ENCODE results near the gene COL12A1.

- TF ChIP-seq, protein P1, sequence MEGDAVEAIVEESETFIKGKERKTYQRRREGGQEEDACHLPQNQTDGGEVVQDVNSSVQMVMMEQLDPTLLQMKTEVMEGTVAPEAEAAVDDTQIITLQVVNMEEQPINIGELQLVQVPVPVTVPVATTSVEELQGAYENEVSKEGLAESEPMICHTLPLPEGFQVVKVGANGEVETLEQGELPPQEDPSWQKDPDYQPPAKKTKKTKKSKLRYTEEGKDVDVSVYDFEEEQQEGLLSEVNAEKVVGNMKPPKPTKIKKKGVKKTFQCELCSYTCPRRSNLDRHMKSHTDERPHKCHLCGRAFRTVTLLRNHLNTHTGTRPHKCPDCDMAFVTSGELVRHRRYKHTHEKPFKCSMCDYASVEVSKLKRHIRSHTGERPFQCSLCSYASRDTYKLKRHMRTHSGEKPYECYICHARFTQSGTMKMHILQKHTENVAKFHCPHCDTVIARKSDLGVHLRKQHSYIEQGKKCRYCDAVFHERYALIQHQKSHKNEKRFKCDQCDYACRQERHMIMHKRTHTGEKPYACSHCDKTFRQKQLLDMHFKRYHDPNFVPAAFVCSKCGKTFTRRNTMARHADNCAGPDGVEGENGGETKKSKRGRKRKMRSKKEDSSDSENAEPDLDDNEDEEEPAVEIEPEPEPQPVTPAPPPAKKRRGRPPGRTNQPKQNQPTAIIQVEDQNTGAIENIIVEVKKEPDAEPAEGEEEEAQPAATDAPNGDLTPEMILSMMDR (CRISPR knock-in tag; IDR thresholded peaks at IDR 0.05): no peak
- TF ChIP-seq, protein P2, sequence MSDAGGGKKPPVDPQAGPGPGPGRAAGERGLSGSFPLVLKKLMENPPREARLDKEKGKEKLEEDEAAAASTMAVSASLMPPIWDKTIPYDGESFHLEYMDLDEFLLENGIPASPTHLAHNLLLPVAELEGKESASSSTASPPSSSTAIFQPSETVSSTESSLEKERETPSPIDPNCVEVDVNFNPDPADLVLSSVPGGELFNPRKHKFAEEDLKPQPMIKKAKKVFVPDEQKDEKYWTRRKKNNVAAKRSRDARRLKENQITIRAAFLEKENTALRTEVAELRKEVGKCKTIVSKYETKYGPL (CRISPR knock-in tag; IDR thresholded peaks at IDR 0.05): no peak
- no peak for TF ChIP-seq ZSCAN30 (CRISPR knock-in tag; IDR thresholded peaks at IDR 0.05)
- TF ChIP-seq, protein P3, sequence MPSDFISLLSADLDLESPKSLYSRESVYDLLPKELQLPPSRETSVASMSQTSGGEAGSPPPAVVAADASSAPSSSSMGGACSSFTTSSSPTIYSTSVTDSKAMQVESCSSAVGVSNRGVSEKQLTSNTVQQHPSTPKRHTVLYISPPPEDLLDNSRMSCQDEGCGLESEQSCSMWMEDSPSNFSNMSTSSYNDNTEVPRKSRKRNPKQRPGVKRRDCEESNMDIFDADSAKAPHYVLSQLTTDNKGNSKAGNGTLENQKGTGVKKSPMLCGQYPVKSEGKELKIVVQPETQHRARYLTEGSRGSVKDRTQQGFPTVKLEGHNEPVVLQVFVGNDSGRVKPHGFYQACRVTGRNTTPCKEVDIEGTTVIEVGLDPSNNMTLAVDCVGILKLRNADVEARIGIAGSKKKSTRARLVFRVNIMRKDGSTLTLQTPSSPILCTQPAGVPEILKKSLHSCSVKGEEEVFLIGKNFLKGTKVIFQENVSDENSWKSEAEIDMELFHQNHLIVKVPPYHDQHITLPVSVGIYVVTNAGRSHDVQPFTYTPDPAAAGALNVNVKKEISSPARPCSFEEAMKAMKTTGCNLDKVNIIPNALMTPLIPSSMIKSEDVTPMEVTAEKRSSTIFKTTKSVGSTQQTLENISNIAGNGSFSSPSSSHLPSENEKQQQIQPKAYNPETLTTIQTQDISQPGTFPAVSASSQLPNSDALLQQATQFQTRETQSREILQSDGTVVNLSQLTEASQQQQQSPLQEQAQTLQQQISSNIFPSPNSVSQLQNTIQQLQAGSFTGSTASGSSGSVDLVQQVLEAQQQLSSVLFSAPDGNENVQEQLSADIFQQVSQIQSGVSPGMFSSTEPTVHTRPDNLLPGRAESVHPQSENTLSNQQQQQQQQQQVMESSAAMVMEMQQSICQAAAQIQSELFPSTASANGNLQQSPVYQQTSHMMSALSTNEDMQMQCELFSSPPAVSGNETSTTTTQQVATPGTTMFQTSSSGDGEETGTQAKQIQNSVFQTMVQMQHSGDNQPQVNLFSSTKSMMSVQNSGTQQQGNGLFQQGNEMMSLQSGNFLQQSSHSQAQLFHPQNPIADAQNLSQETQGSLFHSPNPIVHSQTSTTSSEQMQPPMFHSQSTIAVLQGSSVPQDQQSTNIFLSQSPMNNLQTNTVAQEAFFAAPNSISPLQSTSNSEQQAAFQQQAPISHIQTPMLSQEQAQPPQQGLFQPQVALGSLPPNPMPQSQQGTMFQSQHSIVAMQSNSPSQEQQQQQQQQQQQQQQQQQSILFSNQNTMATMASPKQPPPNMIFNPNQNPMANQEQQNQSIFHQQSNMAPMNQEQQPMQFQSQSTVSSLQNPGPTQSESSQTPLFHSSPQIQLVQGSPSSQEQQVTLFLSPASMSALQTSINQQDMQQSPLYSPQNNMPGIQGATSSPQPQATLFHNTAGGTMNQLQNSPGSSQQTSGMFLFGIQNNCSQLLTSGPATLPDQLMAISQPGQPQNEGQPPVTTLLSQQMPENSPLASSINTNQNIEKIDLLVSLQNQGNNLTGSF (CRISPR knock-in tag; IDR thresholded peaks at IDR 0.05): no peak
- TF ChIP-seq MAFK (conservative IDR thresholded peaks at IDR 0.05 in 1 of 2, IDR thresholded peaks at IDR 0.05 in 1 of 2; ENCODE audit: low read length in 2 of 2): peak; percentile 71 to 89
- TF ChIP-seq SP5 (CRISPR knock-in tag; IDR thresholded peaks at IDR 0.05; ENCODE audit: borderline replicate concordance, low read depth): no peak
- TF ChIP-seq MAFF (IDR thresholded peaks at IDR 0.05; ENCODE audit: low read depth, low read length): peak; percentile 76
- no peak for TF ChIP-seq KAT7 (CRISPR knock-in tag; IDR thresholded peaks at IDR 0.05; ENCODE audit: borderline replicate concordance)
- no peak for TF ChIP-seq NR2F6 (IDR thresholded peaks at IDR 0.05)
- no peak for TF ChIP-seq NR2F6 (CRISPR knock-in tag; IDR thresholded peaks at IDR 0.05)
- TF ChIP-seq NFRKB (IDR thresholded peaks at IDR 0.05): no peak
- no peak for TF ChIP-seq ELF4 (CRISPR knock-in tag; IDR thresholded peaks at IDR 0.05; ENCODE audit: borderline replicate concordance)
- TF ChIP-seq, protein P4, sequence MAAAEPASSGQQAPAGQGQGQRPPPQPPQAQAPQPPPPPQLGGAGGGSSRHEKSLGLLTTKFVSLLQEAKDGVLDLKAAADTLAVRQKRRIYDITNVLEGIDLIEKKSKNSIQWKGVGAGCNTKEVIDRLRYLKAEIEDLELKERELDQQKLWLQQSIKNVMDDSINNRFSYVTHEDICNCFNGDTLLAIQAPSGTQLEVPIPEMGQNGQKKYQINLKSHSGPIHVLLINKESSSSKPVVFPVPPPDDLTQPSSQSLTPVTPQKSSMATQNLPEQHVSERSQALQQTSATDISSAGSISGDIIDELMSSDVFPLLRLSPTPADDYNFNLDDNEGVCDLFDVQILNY (CRISPR knock-in tag; conservative IDR thresholded peaks at IDR 0.05): no peak
- TF ChIP-seq, protein P5, sequence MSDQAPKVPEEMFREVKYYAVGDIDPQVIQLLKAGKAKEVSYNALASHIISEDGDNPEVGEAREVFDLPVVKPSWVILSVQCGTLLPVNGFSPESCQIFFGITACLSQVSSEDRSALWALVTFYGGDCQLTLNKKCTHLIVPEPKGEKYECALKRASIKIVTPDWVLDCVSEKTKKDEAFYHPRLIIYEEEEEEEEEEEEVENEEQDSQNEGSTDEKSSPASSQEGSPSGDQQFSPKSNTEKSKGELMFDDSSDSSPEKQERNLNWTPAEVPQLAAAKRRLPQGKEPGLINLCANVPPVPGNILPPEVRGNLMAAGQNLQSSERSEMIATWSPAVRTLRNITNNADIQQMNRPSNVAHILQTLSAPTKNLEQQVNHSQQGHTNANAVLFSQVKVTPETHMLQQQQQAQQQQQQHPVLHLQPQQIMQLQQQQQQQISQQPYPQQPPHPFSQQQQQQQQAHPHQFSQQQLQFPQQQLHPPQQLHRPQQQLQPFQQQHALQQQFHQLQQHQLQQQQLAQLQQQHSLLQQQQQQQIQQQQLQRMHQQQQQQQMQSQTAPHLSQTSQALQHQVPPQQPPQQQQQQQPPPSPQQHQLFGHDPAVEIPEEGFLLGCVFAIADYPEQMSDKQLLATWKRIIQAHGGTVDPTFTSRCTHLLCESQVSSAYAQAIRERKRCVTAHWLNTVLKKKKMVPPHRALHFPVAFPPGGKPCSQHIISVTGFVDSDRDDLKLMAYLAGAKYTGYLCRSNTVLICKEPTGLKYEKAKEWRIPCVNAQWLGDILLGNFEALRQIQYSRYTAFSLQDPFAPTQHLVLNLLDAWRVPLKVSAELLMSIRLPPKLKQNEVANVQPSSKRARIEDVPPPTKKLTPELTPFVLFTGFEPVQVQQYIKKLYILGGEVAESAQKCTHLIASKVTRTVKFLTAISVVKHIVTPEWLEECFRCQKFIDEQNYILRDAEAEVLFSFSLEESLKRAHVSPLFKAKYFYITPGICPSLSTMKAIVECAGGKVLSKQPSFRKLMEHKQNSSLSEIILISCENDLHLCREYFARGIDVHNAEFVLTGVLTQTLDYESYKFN (CRISPR knock-in tag; conservative IDR thresholded peaks at IDR 0.05): no peak
Observed at GRCh38 chr6:75109022-75109421, 96.8 kb downstream of the COL12A1 start.
